ENCODE results near the gene NAALADL2.
"Not testable (repeated sequence)": the region's sequence is repeated elsewhere in the genome, so short reads cannot be mapped to it uniquely, and the experiment has no call there.

The NAALADL2 gene

DNA sequence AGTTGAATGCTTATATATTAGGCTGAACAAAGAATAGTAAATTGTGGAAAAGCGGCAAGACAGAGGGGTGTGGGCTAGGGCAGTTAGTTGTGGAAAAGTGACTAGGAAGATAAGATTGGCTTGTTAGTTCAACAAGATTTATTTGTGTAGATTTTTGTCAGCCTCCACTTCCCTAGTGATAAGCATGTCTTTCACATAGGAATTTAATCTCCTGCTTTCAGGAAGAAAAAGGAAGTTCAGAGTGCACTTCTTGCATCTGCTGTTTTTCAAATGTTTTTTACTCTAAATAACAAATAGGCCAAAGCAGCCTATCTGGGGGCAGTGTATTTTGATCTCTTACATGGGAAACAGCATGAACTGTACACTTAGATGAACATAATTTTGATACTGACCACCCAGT, 919.9 kb downstream of the NAALADL2 start:
- TF ChIP-seq, protein P1, sequence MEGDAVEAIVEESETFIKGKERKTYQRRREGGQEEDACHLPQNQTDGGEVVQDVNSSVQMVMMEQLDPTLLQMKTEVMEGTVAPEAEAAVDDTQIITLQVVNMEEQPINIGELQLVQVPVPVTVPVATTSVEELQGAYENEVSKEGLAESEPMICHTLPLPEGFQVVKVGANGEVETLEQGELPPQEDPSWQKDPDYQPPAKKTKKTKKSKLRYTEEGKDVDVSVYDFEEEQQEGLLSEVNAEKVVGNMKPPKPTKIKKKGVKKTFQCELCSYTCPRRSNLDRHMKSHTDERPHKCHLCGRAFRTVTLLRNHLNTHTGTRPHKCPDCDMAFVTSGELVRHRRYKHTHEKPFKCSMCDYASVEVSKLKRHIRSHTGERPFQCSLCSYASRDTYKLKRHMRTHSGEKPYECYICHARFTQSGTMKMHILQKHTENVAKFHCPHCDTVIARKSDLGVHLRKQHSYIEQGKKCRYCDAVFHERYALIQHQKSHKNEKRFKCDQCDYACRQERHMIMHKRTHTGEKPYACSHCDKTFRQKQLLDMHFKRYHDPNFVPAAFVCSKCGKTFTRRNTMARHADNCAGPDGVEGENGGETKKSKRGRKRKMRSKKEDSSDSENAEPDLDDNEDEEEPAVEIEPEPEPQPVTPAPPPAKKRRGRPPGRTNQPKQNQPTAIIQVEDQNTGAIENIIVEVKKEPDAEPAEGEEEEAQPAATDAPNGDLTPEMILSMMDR (IDR thresholded peaks at IDR 0.05; ENCODE audit: low read depth, low read length), result no peak
- no peak for DNase-seq (ENCODE audit: extremely low read depth, low read depth)

DNA sequence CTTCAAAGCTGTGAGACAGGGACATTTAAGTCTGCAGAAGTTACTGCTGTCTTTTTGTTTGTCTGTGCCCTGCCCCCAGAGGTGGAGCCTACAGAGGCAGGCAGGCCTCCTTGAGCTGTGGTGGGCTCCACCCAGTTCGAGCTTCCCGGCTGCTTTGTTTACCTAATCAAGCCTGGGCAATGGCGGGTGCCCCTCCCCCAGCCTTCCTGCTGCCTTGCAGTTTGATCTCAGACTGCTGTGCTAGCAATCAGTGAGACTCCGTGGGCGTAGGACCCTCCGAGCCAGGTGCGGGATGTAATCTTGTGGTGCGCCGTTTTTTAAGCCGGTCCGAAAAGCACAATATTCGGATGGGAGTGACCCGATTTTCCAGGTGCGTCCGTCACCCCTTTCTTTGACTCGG, 928.0 kb downstream of the NAALADL2 start:
- not testable (repeated sequence) for DNase-seq (ENCODE audit: extremely low read depth, low read depth)

DNA sequence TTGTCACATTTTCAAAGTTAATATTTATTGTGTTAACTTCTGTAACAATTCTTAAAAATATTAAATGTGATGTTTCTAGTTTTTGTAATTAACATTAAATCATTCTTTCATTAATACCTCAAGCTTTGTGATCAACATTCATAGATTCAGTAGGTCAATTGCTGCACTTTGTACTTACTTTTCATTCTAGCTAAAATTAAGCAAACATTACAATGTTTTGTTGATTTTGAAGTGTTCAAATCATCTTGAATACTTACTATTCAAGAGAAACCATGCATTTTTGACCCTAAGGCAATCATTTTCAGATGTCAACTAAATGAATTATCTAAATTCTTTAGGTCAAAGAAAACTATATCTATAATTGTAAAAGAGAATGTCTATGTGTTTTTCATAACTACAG, 933.1 kb downstream of the NAALADL2 start:
- no peak for DNase-seq (ENCODE audit: extremely low read depth, low read depth)
- TF ChIP-seq, protein P1 (IDR thresholded peaks at IDR 0.05; ENCODE audit: low read depth, low read length), result no peak

DNA sequence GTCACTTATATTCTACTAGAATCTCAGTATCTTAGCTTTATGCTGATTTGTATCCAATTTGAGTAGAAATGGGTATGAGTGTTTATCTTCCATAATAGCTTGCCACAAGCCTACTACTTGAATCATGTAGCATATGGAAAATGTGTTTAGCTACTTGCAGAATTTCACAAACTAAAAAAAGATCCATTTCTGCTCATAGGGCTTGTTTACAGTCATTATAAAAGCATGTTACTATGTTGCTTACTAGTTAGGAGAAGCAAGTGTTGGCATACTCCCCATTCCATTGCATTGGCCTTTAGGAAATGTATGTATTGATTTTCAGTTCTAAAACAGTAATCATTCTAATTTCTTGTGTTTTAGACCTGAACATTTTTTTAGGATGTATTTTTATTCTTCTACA, 939.2 kb downstream of the NAALADL2 start:
- TF ChIP-seq, protein P1 (IDR thresholded peaks at IDR 0.05; ENCODE audit: low read depth, low read length), result no peak
- no peak for DNase-seq (ENCODE audit: extremely low read depth, low read depth)

DNA sequence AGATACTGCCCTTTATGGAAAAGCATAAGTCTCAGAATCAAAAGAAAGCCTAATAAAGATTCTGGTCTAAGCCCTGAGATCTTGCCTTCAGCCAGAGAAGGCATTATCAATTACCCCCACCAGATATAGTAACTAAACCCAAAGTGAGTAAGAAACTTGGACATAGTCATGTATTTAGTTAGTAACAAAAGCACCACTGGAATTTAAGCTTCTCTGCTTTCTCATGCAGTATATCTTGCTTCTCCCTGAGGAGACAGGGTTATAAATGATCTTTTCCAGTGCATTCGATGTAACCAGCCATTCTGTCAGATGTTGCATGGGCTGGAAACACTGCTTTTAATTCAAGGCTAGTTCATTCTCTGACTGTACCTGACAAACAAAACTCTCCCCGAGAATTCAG, 946.7 kb downstream of the NAALADL2 start:
- TF ChIP-seq, protein P1 (IDR thresholded peaks at IDR 0.05; ENCODE audit: low read depth, low read length), result no peak
- DNase-seq (ENCODE audit: extremely low read depth, low read depth), result no peak

DNA sequence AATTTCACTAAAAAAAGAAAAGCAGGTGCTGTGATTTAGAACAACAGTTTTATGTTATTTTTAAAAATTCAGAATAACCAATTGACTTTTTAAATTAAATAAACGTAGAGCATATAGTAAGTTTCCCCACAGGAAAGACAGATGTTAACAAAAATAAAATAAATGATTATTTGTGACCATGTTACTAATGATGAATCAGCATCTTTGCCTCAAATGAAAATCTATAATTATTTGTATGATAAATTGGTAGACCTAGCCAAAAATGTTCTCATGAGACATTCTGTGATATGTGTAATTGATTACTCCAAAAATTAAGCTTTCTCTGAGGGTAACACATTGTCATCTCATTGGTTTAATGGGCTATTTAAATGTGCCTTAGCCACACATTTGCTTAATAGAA, 948.0 kb downstream of the NAALADL2 start:
- TF ChIP-seq, protein P1 (IDR thresholded peaks at IDR 0.05; ENCODE audit: low read depth, low read length), result no peak
- DNase-seq (ENCODE audit: extremely low read depth, low read depth), result no peak

DNA sequence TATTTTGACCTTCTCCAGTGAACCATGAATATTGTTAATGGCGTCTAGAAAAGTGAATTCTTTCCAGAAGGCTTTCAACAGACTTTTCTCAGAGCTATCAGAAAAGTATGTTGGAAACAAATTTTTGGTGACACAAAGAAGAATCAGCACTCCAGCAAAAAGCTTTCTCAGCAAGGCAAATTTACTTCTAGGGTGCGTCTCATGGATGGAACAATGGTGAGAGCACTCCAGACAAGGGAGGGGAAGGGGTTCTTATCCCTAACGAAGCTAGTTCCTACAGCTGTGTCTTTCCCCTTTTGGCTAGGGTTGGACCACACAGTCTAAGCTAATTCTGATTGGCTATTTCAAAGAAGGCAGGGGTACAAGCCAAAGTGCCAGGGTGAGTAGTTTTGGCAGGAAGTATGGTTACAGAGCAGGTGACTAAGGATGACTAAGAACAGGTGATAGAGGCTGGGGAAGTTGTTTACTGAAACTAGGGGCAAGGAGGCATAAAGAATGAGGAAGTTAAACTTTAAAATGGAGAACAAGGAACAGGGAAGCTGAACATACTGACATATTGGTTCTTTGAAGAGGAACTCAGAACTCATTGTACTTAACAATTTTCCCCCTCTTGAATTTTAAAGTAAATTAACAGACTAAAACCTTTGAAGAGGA, 959.8 kb downstream of the NAALADL2 start:
- TF ChIP-seq, protein P1 (IDR thresholded peaks at IDR 0.05; ENCODE audit: low read depth, low read length), result no peak
- DNase-seq (ENCODE audit: extremely low read depth, low read depth), result no peak

DNA sequence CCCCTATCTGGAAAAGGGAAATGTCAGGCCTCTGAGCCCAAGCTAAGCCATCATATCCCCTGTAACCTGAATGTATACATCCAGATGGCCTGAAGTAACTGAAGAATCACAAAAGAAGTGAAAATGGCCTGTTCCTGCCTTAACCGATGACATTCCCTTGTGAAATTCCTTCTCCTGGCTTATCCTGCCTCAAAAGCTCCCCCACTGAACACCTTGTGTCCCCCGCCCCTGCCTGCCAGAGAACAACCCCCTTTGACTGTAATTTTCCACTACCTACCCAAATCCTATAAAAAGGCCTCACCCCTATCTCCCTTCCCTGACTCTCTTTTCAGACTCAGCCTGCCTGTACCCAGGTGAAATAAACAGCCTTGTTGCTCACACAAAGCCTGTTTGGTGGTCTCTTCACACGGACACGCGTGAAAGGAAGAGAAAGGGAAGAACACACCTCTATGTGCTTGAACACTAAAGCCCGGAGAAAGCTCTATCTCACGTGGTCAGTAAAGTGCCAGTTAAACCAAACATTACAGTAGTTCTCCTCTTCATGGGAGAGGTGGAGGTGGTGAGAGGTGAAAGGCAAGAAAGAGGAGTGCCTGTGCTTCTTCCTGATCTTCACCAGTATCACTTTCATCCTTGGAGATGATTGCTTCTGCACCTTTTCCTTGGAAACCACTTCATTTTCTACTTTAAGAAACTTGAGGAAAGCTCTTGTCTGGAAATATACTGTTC, 963.8 kb downstream of the NAALADL2 start:
- DNase-seq (ENCODE audit: extremely low read depth, low read depth), result not testable (repeated sequence)

DNA sequence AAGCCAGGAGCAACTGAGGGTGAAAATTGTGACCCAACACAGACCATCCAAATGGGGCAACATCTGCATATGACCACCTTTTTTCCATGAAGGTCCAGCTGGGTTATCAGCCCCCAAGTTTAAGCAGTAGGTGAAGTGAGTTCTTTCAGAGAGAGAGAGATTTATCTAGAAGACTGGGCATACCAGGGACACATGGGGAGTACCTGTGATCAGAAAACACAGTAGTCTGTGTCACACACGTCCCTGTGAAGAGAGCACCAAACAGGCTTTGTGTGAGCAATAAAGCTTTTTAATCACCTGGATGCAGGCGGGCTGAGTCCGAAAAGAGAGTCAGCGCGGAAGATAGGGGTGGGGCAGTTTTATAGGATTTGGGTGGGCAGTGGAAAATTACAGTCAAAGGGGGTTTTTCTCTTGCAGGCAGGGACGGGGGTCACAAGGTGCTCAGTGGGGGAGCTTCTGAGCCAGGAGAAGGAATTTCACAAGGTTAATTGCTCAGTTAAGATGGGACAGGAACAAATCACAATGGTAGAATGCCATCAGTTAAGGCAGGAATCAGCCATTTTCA, 966.0 kb downstream of the NAALADL2 start:
- not testable (repeated sequence) for DNase-seq (ENCODE audit: extremely low read depth, low read depth)
